ENCODE data around the gene SPHKAP.
"Not testable (repeated sequence)": the region's sequence is repeated elsewhere in the genome, so short reads cannot be mapped to it uniquely, and the experiment has no call there.

The SPHKAP gene

GRCh38 chr2:228181098-228182019 lies at the start of gene SPHKAP:
SPHKAP (minus strand) TSS chr2:228181687; CDS start chr2:228181598, 89 bp downstream.
- H3K27ac ChIP-seq = no peak within 1 kb of the TSS
- CTCF ChIA-PET = no interaction called here
- no peak for DNase-seq (ENCODE audit: low spot score)
- POLR2A ChIA-PET (ENCODE audit: low non-redundant PET) = no interaction called here
- no peak for TF ChIP-seq CTCF (conservative IDR thresholded peaks at IDR 0.05; ENCODE audit: low read depth)

- H3K27ac ChIP-seq = no peak overlapping the region
- ChIA-PET POLR2A (ENCODE audit: low non-redundant PET) (no interaction called here), CTCF (no interaction called here)
- no peak for DNase-seq (ENCODE audit: low spot score)
- no peak for TF ChIP-seq CTCF (conservative IDR thresholded peaks at IDR 0.05; ENCODE audit: low read depth)
These were observed 46.0 kb upstream of the SPHKAP start for GRCh38 chr2:228227466-228227865.

- POLR2A ChIA-PET (ENCODE audit: low non-redundant PET) = no interaction called here
- no peak for TF ChIP-seq CTCF (conservative IDR thresholded peaks at IDR 0.05; ENCODE audit: low read depth)
- CTCF ChIA-PET = no interaction called here
- no peak for DNase-seq (ENCODE audit: low spot score)
- H3K27ac ChIP-seq = no peak overlapping the region
These were observed 42.9 kb upstream of the SPHKAP start for GRCh38 chr2:228224410-228224809.

GRCh38 chr2:228218593-228218992 lies 37.1 kb upstream of the SPHKAP start:
- DNase-seq (ENCODE audit: low spot score); POLR2A ChIA-PET (ENCODE audit: low non-redundant PET); CTCF ChIA-PET; H3K27ac ChIP-seq: not testable (repeated sequence)

- CTCF ChIA-PET = interaction anchor here (0.6 to 0.7 kb wide), 2 partner anchors 1062 to 1869 kb away, joined by 4 to 7 read pairs; no protein-coding TSS in a partner anchor
- no peak for TF ChIP-seq CTCF (conservative IDR thresholded peaks at IDR 0.05; ENCODE audit: low read depth)
- H3K27ac ChIP-seq = no peak overlapping the region
- POLR2A ChIA-PET (ENCODE audit: low non-redundant PET) = no interaction called here
- DNase-seq (ENCODE audit: low spot score) = no peak
These were observed 16.0 kb upstream of the SPHKAP start for GRCh38 chr2:228197504-228197903.

GRCh38 chr2:228180181-228181097 lies 1.0 kb downstream of the SPHKAP start:
- ChIA-PET POLR2A (ENCODE audit: low non-redundant PET) (no interaction called here), CTCF (interaction anchor here (0.6 kb wide), 1 partner anchor 45 kb away, joined by 3 read pairs; no protein-coding TSS in a partner anchor)
- H3K27ac ChIP-seq = no peak overlapping the region
- no peak for DNase-seq (ENCODE audit: low spot score)
- no peak for TF ChIP-seq CTCF (conservative IDR thresholded peaks at IDR 0.05; ENCODE audit: low read depth)
